HG03025 (cell line): ENCODE measurements around the gene SSNA1.

ENCODE experiments used
- ATAC-seq: cut with Tn5 transposase; IDR thresholded peaks from one replicate; pipeline ENCODE4 v1.9.1; 2021; ENCODE audit warnings: mild to moderate bottlenecking, moderate library complexity; ENCODE audit not compliant: unreplicated experiment, low FRiP score

Gene SSNA1

GRCh38 chr9:137198051-137198901 lies 9.8 kb downstream of the SSNA1 start:
- ATAC-seq: no peak

- no peak for ATAC-seq
Measured at GRCh38 chr9:137198902-137199283, 10.4 kb downstream of the SSNA1 start.

- ATAC-seq: no peak
Measured at GRCh38 chr9:137199411-137200121, 11.1 kb downstream of the SSNA1 start.

- peak; percentile 73 for ATAC-seq
Measured at GRCh38 chr9:137200311-137201204, 12.1 kb downstream of the SSNA1 start, which contains the start of gene TPRN. TSS of gene TPRN (minus strand) at chr9:137200741. CDS start at chr9:137200711, 30 bp downstream.

GRCh38 chr9:137201205-137201868 lies 12.9 kb downstream of the SSNA1 start:
- no peak for ATAC-seq

GRCh38 chr9:137202966-137203365 lies 14.5 kb downstream of the SSNA1 start:
- no peak for ATAC-seq

- no peak for ATAC-seq
Measured at GRCh38 chr9:137204731-137205125, 16.3 kb downstream of the SSNA1 start.

GRCh38 chr9:137205126-137206069 lies 16.9 kb downstream of the SSNA1 start, which contains the start of the genes NDOR1 and TMEM203:
TSS of gene NDOR1 (plus strand) at chr9:137205700. CDS start at chr9:137205778, 78 bp downstream.
TSS of gene TMEM203 (minus strand) at chr9:137205648. CDS start at chr9:137205414, 234 bp downstream.
- ATAC-seq: no peak

- no peak for ATAC-seq
Measured at GRCh38 chr9:137206602-137207001, 18.1 kb downstream of the SSNA1 start.

GRCh38 chr9:137211532-137211931 lies 23.1 kb downstream of the SSNA1 start:
- no peak for ATAC-seq

- ATAC-seq: no peak
Measured at GRCh38 chr9:137212520-137212919, 24.0 kb downstream of the SSNA1 start.

GRCh38 chr9:137213160-137214060 lies 24.9 kb downstream of the SSNA1 start:
- no peak for ATAC-seq

GRCh38 chr9:137214620-137215019 lies 26.1 kb downstream of the SSNA1 start:
- no peak for ATAC-seq

- no peak for ATAC-seq
Measured at GRCh38 chr9:137215196-137215986, 26.9 kb downstream of the SSNA1 start.

GRCh38 chr9:137216188-137216965 lies 27.9 kb downstream of the SSNA1 start:
- no peak for ATAC-seq
